GM19238 (cell line): Measurements from ENCODE around the gene GPX7.

Experiments used
- DNase-seq: peaks from one replicate; pipeline ENCODE4 v3.0.0; 2011; ENCODE audit warnings: low spot score; ENCODE audit not compliant: insufficient read length

The GPX7 gene

DNA sequence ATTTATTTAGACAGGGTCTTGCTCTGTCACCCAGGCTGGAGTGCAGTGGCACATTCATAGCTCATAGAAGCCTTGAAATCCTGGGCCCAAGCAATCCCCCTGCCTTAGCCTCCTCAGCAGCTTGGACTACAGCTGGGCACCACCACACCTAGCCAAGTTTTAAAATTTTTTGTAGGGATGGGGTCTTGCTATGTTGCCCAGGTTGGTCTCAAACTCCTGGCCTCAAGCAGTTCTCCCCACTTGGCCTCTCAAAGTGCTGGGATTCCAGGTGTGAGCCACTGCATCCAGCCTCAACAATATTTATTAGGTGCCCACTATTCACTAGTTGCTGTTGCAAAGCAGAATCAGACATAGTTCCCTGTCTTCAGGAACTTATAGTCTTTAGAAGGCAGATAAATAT, 14.1 kb upstream of the GPX7 start:
- DNase-seq: no peak

- no peak for DNase-seq
These were observed 13.6 kb upstream of the GPX7 start for GRCh38 chr1:52588535-52588934.

GRCh38 chr1:52590266-52590665, 11.9 kb upstream of the GPX7 start:
- no peak for DNase-seq

- DNase-seq: no peak
These were observed 9.4 kb upstream of the GPX7 start for GRCh38 chr1:52592637-52593323.

- no peak for DNase-seq
These were observed 8.7 kb upstream of the GPX7 start for GRCh38 chr1:52593495-52593894.

GRCh38 chr1:52595061-52595460, 7.1 kb upstream of the GPX7 start:
- DNase-seq: no peak

DNA sequence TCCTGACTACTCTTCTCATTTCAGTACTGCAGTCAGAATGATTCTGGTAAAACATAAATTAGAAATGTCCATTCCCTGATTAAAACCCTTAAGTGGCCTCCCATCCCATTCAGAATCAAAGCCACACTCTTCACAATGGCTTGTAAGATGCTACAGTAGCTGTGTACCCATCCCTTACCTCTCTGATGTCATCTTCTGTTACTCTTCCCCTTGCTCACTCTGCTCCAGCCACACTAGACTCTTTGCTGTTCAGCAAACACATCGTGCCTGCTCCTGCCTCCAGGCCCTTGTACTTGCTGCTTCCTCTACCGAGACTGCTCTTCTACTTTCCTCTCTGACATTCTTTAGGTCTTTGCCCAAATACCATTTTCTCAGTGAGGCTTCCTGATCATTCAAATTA, 4.3 kb upstream of the GPX7 start:
- DNase-seq: no peak

DNA sequence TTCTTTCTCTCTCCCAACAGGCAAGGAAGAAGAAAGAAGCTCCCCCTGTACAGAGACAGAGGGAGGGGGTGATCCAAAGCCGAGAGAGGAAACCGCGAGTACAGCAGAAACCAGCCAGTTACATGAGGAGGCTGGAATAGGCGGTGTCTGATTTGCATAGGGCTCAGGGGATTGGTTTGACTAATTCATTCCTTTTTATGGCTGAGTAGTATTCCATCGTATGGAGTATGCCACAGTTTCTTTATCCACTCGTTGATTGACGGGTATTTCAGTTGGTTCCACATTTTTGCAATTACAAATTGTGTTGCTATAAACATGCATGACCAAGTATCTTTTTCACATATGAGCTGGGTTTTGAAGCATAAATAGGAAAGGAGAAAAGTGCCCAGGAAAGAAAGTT, 3.4 kb upstream of the GPX7 start:
- no peak for DNase-seq

- no peak for DNase-seq
These were observed 2.9 kb upstream of the GPX7 start for GRCh38 chr1:52599236-52599635.

- no peak for DNase-seq
These were observed 1.5 kb upstream of the GPX7 start for GRCh38 chr1:52600533-52601179.

DNA sequence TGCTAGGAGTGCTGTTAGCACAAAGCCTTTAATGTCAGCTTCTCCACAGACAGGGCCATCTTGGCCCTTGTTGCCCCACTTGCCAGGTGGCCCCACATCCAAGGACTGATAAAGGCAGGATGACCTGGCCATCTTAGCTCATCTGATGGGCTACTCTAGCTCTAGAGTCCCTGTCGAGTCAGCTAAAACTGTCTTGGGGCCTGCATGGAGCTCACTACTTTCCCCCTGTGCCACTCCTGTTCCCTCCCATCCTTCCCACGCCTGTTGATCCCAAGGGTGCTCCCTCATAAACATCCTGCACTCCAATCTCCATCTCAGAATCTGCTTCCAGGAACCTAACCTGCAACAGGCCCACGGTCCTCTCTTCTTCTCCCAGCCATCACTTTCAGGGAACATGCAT, 652 bp upstream of the GPX7 start:
- no peak for DNase-seq

DNA sequence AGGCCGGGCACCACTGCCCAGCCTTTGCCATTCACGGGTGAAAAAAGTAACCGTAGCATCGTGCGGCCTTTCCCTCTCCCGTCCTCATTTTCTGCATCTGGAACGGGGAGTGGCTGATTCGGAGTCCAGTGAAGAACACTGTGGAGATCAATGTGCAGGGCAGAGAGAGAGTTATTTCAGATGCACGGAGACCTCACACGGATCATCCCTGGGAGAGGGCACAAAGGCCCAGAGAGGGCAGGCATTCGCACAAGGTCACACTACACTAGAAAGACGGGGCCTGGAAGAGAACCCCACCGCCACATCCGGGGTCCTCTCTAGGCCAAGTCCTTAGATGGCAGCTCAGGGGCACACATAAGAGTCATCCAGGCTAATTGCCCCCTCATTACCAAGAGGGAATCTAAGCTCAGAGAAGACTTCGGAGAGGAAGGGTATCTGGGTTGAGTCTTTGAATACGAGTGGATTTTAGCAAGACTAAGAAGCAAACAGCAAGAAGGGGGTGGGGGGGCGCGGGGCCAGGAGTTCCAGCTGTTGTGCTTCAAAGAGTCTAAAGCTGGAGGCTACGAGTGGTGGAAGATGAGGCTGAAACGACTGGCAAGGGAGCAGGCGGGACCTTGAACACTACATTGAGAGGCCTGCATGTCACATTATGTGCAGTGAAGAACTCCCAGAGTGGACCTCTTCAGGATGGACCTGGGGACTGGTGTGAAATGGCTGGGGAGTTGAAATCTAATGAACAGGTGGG, 857 bp downstream of the GPX7 start:
- DNase-seq: no peak

GRCh38 chr1:52603630-52604029, 1.5 kb downstream of the GPX7 start:
- DNase-seq: no peak

DNA sequence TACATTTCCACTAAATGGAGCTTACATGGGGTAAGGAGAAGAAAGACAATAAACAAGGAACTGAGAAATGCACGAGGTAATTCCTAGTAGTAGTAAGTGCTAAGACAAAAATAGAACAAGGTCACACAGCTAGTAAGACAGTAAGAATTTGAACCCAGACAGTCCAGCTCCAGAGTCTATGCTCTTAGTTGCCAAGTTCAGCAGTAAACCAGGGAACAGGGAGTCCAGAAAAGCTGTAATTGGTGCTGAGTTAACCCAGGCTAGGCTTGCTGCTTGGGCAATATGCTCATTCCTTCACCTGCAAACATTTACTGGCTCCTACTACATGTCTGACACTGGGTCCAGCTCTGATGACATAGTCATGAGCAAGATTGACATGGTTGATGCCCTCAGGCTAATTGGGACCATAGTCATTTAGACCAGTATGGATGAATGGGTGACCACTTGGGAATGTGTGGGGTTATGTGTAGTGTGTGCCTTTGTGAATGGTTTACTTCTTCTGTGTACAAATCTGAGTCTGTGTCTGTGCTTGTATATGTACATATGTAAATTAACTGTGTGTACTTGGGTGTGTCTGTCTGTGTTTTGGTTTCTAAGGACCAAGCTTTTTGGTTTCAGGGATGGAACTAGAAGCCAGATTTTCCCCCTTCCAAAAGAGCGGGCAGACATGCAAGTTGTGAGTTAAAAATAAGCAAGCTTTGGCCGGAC, 2.0 kb downstream of the GPX7 start:
- no peak for DNase-seq

- no peak for DNase-seq
These were observed 11.6 kb downstream of the GPX7 start for GRCh38 chr1:52613636-52614373.

GRCh38 chr1:52614671-52615070, 12.5 kb downstream of the GPX7 start:
- DNase-seq: no peak

DNA sequence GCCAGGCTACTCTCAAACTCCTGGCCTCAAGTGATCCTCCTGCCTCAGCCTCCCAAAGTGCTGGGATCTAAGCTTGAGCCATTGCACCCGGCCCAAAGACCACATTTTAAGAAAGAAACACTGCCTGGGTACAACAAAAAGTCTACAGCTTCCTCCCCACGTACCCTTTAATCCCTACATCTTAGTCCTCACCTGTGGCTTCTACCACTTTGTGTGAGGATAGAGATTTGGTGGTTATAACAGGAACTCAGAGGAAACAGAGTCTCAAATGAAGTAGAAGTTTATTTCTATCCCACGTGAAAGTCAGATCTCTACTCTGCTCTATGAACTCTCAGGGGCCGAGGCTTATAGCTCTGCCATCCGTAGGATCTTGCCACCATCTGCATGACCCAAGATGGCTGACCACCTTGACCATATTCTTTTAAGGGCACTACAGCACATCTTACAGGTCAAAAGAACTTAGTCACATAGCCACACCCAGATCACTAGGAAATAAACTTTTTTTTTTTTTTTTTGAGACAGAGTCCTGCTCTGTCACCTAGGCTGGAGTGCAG, 13.4 kb downstream of the GPX7 start:
- DNase-seq: no peak

GRCh38 chr1:52621950-52622349, 19.8 kb downstream of the GPX7 start:
- no peak for DNase-seq

DNA sequence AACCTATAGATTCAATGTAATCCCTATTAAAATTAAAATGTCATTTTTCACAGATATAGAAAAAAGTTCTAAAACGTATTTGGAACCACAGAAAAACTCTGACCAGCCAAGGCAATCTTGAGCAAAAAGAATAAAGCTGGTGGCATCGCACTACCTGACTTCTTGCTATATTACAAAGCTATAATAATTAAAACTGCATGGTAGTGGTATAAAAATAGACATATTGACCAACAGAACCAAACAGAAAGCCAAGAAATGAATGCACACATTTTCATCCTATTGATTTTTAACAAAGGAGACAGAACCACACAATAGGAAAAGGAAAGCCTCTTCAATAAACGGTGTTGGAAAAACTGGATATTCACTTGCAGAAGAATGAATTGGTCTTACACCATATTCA, 21.6 kb downstream of the GPX7 start:
- DNase-seq: no peak

- DNase-seq: no peak
These were observed 24.9 kb downstream of the GPX7 start for GRCh38 chr1:52627028-52627427.
